Raji (cell line): ENCODE results near the gene SPIRE2.

Experiments
- POLR2A ChIP-seq: IDR thresholded peaks from 2 replicates; pipeline ENCODE4 v1.6.1; 2011; ENCODE audit warnings: low read depth, low read length, control low read depth; ENCODE audit not compliant: insufficient read depth

The SPIRE2 gene

DNA sequence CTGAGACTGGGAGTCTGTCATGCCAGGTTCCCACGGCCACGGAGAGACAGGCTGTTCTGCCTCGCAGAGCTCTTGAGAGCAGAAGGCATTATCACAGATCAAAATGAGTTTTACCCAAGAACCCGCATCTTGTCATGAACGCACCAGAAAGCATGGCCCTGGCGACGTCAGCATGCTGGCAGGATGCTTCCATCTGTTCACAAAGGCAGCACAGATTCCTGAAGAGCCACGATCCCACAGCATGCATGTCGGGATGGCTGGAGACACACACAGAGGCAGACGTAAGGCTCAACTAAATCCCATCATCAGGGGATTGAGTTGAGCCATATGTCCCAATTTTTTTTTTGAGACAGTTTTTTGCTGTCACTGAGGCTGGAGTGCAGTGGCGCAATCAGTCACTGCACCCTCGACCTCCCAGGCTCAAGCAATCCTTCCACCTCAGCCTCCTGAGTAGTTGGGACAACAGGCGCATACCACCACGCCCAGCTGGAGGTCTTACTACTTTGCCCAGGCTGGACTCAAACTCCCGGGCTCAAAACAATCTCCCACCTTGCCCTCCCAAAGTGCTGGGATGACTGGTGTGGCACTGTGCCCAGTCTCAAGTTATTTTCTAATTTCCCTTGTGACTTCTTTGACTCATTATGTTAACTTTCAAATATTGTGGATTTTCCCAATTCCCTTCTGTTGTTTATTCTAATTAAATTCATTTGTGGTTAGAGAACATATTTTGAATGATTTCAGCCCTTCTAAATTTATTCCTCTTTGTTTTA, 23.0 kb upstream of the SPIRE2 start:
- no peak for TF ChIP-seq POLR2A

DNA sequence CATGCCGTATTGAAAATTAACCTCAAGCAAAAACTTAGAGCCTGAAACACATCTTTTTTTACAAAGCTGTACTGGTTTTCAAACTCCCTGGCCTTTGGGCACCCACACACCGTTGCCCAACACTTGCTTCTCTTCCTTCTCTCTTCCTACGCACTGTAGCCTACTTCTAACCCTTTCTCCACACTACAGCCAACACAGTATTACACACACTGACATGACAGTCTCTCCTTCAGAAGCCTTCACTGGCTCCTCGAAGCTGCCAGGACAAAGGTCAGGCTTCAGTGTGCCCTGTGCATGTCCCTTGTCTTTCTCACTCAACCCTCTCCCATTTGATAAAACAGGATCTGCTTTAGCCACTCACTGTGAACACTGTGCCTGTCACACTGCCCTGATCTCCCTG, 19.8 kb upstream of the SPIRE2 start:
- TF ChIP-seq POLR2A = no peak

DNA sequence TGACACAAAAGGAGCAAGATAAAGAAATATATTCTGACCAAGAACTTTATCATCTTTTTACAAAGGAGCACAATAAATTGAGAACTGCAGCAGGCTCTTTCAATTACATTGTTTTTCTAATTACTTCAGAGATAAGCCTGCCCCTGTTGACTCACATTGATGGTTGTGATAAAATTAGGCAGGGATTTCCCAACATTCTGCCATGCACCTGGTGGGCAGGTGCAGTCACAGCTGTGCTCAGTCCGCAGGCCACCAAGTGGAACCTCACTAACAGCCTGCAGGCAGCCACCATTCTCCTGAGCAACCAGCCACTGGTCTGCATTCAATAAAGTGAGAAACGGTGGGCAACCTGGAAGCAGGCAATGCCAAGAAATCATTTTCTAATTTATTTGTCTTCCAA, 17.0 kb upstream of the SPIRE2 start:
- no peak for TF ChIP-seq POLR2A

DNA sequence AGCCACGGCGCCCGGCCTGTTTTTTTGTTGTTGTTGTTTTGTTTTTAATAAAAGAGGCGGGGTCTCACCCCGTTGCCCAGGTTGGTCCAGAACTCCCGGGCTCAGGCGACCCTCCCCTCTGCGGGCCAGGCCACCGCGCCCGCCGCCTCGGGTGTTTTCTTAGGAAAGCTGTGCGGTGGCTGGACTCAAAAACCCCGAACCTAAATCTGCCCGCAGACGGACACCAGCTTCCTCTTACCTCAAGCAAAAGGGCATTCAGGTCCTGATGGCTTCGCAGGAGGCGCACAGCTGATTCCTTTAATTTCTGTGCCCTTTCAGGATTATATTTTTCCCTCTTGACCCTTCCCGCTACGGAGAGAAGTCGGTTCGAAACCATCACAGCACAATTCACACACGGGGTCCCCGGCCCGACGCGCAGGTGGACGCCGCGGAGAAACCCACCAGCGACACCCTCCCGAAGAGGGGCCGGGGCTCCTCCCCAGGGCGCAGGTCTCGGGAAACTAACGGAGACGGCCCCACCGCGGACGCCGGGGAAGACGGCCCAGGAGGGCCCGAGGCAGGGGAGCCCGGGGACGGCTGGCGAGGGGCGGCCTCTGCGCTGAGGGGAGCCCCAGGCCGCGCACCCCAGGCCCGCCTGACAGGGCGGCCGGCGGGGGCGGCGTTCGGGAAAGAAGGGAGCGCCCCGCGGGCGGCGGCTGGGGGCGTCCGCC, 12.5 kb upstream of the SPIRE2 start:
- TF ChIP-seq POLR2A = no peak

DNA sequence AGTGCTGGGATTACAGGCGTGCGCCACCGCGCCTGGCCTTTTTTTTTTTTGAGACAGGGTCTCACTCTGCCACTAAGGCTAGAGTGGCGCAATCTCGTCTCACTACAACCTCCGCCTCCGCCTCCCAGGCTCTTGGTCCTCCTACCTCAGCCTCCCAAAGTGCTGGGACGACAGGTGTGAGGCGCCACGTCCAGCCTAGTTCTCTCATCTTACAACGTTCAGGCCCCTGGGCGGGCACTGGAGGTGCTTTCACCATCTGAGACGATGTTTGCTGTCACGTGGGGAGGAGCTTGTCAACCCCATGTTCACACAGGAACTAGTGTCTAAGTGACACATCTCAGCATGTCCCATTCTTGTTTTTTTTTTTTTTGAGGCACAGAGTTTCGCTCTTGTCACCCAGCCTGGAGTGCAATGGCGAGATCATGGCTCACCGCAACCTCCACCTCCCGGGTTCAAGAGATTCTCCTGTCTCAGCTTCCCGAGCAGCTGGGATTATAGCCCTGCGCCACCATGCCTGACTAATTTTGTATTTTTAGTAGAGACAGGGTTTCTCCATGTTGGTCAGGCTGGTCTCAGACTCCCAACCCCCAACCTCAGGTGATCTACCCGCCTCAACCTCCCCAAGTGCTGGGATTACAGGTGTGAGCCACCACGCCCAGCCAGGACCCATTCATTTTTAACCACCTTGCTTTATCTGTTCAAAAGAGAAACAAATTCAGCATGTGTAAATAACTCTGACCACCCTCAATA, 6.7 kb upstream of the SPIRE2 start:
- TF ChIP-seq POLR2A = no peak

DNA sequence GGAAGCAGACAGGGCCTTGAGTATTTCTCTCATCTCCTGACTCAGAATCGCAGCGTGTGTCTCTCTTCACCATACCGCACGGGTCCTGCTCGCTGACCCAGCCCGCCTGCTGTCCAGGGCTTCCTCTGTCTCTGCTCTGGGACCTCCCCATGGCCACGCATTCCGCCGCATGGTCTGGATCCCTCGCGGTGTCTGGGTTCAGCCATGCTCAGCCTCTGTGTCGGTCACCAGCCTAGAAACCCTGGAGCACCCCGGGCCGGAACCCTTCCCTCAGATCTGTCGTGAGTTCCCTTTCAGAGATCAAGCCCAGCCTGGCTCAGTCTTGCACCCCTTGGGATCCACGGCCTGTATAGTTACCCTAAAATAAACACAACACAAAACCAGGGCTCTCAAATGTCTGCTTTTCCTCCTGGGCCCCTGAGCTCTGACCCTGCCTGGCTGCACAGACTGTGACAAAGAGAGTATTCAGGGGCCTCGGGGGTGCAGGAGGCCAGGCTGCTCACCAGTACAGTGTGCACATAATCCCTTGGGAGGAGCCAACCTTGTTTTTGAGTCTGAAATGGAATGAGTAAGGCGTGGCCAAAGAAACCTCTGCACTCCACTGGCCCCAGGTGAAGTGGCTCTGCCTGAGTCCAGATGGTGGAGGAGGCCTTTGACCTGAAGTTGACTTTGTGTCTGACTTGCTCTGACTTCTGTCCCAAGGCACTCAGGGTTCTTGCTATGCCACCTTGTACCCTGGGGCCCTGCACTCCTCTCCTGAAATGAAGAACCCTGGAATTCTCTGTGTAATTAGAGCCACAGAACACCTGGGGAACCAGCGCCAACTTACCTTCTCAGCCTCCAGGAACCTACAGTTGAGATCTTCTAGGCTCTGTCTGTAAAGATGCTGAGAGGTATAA, 5.8 kb upstream of the SPIRE2 start:
- no peak for TF ChIP-seq POLR2A

DNA sequence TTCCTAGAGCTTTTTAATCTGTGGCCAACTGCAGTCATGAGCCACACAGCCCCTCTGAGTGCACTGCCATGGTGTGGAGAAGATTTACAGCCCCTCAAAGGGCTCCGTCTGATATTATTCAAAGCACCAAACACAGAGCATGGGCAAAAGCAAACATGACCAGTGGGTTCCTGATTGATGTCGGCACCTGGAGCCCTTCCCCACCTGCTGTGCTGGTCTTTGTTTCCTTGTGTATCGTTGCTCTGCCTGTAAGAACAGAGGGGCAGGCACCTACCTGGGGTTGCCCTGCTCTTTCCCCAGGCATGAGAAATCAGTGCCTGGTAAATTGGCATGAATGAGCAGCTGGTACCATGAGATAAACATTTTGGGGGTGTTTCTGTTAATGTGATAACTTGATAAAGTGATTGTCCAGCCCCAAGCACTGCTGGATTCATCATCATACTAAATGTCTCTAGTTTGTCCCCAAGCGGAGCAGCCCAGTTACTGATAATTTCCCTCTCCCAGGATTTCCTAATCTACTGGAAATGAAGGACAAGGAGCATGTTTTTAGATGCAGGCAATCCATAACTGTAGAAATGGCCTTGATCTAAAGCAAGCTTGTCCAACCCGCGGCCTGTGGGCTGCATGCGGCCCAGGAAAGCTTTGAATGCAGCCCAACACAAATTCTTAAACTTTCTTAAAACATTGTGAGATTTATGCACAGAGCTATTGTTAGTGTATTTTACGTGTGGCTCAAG, 5.0 kb upstream of the SPIRE2 start:
- no peak for TF ChIP-seq POLR2A

DNA sequence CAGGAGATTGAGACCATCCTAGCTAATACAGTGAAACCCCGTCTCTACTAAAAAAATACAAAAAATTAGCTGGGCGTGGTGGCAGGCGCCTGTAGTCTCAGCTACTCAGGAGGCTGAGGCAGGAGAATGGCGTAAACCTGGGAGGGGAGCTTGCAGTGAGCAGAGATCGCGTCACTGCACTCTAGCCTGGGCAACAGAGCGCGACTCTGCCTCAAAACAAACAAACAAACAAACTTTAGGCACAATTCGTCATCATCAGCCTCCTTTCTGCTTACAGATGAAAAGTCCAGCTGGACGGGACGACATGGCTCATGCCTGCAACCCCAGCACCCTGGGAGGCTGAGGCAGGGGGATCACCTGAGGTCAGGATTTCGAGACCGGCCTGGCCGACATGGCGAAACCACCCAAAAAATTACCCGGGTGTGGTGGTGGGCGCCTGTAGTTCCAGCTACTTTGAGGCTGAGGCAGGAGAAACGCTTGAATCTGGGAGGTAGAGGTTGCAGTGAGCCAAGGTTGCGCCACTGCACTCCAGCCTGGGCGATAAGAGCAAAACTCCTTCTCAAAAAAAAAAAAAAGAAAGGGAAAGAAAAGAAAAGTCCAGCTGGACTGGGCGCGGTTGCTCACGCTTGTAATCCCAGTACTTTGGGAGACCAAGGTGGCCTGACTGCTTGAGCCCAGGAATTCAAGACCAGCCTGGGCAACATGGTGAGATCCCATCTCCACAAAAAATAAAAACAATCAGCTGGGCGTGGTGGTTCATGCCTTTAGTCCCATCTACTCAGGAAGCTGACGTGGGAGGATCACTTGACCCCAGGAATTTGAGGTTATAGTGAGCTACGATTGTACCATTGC, 1.5 kb upstream of the SPIRE2 start:
- no peak for TF ChIP-seq POLR2A

DNA sequence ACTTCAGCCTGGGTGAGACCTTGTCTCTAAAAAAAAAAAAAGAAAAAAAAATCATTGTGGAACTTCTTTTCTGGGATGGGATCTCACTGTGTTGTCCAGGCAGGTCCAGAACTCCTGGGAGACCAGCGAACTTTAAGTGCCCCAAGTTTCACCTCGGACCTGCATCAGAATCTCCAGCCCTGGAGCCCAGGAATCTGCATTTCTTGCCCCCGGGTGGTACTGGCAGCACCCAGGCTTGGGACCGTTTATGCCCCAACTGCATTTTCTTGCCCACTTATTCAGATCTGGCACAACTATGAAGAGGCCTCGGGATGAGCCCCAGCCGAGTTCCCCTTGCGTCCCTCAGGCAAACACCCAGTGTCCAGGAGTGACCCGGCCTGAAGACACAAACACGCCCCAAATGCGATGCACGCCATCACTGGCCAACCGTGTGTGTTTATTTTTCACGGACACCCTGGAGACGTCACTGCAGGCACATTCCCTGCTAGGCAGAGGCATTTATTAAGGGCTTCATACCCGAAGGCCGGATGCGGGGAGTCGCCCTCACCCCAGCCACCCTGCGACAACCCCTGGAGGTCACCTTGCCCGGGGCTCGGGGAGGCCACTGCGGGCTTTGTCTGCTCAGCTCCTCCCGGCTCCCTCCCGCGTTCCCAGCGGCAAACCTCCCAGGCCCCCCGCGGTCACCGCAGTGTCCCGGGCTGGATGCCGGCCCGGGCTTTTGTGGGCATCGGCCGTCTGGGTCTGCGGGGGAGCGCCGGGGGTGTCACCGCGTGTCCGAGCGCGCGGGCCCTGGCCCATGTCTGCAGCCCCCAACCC, 684 bp upstream of the SPIRE2 start:
- no peak for TF ChIP-seq POLR2A

DNA sequence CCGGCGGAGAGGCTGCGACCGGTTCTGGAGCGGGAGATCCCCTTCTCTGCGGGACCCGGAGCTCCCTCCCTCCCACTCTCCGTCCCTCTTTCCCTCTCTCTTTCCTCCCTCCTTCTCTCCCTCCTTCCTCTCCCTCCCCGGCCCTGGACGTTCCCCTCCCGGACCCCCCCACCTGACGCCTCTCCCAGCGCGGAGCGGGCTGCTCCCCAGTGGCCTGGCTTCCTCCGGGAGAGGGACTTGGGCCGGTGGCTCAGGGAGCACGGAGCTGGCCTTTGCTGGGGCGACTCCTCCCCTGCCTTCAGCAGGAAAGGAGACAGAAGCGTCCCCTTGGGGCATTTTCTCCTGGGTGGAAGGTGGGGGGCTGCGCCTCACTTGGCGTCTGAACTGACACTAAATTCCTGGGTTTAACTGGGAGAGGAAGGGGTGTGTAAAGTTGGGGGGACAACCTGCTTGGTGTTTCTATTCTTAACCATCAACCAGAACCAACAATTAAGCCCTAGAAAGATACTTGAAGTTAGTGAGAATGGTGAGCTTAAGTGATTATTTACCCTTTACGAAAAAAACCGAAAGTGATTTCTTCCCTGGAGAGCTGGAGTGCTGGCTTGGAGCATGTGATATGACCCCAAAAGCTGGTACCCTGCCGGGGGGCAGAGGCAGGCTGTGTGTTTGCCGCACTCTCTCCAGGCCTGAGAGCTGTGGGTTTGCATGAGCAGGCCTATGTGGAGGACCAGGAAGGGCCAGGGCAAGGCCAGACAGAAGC, 775 bp downstream of the SPIRE2 start:
- no peak for TF ChIP-seq POLR2A

DNA sequence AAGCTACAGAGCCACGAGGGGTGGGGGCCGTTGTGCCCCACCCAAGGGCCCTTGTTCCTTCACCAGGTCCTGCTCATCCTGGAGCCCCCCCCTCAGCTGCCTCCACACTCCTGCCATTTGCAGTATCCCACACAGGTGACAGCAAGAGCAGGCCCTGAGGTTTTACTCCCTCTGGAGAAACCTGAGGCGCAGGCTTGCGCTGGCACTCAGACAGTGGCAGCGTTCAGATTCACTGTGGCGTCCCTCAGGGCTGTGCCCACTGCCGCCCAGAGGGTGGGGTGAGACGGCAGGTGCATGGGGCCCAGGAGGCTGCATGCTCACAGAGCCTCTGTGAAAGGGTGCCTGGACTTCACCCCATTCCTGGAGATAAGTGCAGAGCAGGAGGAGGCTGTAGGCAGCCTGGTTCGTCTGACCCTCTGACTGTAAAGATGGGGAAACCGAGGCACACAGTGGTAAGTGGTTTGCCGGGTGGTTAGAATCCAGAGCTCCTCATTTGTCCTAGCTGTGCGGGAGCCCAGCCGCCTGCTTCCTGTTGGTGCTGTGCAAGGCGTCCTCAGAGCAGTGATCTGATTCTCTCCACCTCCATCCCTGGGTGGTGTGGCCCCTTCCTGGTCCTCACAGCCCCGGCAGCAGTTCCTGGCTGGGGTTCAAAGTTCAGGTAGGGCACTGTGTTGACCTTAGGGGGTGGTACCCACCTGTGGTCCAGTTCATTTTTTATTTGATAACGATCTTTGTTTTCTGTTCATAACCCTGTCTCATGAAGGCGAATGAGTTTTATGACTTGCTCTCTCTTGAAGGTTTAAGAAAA, 1.6 kb downstream of the SPIRE2 start:
- no peak for TF ChIP-seq POLR2A
